Adrenal gland (tissue), 5 donors: ENCODE results near the gene CARD9.

Experiments
- CTCF ChIP-seq, 6 experiments: fragments of 450-650 bp in 4 of 6; fragments of 200-600 bp in 2 of 6; sonication (generic) in 1 of 6; IDR thresholded peaks; 1 replicate in 5 of 6; 2 replicates in 1 of 6; pipeline versions ENCODE4 v1.5.1 to v1.8.0; 2016 to 2021; ENCODE audit warnings: antibody characterized with exemption in 6 of 6, mild to moderate bottlenecking in 2 of 6, moderate library complexity in 1 of 6
- POLR2A ChIP-seq, 2 donors: fragments of 450-650 bp; IDR thresholded peaks; one replicate each; pipeline ENCODE4 v1.6.1; 2017; ENCODE audit warnings: antibody characterized with exemption in 2 of 2, mild to moderate bottlenecking in 2 of 2, moderate library complexity in 1 of 2
- donor health status: DM: no; HTN: no; CAD: no.

- TF ChIP-seq POLR2A (IDR thresholded peaks at IDR 0.05): peak; percentile 71 to 77
- peak; percentile 55 to 100 (median 91) for TF ChIP-seq CTCF (IDR thresholded peaks at IDR 0.05)
Measured at GRCh38 chr9:136363106-136363948, 10.1 kb downstream of the CARD9 start, which contains the start of gene DNLZ.
